NCI-H2171 (cell line): Measurements from ENCODE around the gene STARD7.
A peak's percentile ranks its signal among the peaks of the same experiment; 100 is the strongest.

Experiments used
- DNase-seq: peaks from one replicate; lab custom pipeline; 2025; lab: John Stamatoyannopoulos, UW

Gene STARD7

DNA sequence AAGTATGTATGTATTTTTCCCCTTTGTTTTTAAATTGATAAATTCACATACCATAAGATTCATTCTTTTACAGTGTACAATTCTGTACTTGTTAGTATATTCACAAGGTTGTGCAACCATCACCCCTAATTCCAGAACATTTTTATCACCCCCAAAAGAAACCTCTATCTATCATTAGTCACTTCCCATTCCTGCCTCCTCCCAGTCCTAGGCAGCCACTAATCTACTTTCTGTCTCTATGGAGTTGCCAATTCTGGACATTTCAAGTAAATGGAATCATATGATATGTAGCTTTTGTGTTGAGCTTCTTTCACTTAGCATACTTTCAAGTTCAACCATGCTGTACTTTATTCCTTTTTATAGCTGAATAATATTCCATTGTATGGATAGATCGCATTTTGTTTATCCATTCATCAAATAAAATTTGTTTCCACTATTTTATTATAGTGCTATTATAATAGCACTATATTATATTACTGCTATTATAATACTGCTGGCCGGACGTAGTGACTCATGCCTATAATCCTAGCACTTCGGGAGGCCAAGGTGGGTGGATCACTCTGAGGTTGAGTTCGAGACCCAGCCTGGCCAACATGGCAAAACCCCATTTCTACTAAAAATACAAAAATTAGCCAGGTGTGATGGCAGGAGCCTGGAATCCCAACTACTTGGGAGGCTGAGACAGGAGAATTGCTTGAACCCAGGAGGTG lies 10.9 kb downstream of the STARD7 start:
- DNase-seq: no peak

DNA sequence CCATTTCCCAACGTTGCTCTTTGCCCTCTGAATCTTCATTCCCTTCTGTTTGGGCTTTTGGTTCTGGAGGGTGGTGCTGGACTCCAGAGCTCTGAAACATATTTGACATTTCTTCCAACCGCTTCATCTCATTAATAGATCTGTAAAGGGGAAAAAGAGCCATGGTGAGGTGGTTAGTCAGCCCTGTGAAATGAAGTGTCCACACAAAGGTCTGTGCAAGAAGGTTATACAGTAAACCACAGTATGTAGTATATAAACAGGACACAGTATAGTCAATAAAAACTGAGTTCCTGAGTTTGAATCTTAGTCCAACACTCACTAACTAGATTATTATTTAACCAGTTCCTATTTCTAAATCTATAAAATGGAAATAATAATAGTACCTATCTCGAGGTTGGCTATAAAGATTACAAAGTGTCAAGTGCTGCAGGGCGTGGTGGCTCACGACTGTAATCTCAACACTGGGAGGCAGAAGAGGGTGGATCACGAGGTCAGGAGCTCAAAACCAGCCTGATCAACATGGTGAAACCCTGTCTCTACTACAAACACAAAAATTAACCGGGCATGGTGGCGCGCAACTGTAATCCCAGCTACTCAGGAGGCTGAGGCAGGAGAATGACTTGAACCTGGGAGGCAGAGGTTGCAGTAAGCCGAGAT lies 13.1 kb downstream of the STARD7 start:
- no peak for DNase-seq

DNA sequence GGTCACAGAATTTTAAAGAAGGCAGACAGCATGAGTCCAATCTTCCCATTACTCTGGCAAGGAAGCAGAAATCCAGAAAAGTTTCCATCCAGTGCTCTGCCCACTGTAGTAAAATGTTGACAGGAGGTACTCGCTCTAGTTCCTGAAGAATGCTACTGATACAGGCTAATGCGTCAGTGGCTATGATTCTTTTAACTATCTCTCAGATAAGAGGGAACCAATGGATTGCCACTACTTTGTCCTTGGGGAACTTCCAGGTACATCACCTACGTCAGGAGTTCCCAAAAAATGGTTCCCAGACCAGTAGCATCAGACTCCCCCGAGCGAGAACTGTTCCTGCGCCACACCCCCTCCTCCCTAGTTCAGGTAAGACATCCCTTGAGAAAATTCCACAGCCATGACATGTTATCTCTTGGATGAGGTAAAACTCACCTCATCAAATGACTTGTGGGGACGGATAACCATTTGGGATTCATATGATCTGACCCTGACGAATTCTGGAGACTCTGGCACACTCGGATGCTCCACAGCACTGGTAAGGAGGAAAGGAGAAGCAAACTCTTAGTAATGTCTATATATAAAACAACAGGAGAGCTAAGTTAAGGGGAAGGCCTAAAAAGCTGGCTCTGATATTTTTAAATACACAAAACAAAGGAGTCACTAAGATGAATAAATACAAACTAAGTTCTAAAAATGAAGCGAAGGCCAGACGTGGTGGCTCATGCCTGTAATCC lies 16.5 kb downstream of the STARD7 start:
- no peak for DNase-seq

DNA sequence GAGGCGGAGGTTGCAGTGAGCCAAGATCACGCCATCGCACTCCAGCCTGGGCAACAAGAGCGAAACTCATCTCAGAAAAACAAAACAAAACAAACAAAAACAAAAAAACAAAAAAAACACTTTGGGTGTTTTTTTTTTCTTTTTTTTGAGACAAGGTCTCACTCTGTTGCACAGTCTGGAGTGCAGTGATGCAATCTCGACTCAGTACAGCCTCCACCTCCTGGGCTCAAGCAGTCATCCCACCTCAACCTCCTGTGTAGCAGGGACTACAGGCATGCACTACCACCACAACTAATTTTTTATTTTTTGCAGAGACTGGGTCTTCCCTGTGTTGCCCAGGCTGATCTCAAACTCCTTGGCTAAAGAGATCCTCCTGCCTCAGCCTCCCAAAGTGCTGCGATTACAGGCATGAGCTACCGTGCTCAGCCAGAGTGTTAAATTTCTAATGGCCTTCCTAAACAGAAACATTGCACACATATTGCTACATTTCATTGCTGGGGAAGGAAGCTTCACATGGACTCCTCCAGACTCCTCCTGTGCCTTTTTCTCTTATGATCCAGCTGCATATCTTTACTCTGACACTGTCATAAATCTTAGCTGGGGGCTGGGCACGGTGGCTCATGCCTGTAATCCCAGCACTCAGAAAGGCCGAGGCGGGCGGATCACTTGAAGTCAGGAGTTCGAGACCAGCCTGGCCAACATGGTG lies 19.7 kb downstream of the STARD7 start:
- no peak for DNase-seq

DNA sequence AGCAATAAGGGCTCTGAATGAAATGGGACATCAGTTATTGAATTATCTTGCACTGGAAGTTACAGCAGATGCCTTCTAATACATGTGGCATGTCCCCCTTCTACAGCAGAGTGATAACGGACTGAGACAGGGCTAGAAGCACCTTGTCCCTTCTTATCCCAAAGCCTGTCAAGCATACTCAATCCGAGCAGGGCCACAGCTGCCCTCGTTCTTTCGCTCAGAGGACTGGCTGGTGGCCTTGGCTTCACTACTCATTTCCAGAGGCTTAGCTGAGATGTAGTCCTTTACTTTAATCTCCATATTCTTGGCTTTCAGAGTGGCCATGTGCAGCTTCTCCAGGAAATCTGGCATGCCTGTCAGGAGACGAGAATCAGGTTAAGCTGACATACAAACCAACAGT lies 22.1 kb downstream of the STARD7 start:
- no peak for DNase-seq

DNA sequence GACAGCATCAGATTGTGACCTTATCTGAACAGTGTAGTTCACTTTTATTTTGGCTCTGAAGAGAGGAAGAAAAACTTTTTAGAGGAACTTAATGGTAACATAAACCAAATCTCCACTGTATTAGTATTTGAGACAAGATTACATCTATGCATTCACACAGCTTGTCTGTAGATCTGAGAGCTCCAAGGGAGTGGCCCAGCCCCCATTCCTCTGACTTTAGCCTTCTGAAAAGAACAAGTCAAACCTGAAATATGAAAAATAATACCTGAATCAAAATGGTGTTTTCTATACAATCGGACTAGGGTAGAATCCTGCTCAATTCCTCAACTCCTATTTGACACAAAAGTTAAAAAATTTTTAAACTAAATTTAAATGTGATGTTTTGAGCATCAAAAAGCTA lies 23.1 kb downstream of the STARD7 start:
- DNase-seq: no peak

DNA sequence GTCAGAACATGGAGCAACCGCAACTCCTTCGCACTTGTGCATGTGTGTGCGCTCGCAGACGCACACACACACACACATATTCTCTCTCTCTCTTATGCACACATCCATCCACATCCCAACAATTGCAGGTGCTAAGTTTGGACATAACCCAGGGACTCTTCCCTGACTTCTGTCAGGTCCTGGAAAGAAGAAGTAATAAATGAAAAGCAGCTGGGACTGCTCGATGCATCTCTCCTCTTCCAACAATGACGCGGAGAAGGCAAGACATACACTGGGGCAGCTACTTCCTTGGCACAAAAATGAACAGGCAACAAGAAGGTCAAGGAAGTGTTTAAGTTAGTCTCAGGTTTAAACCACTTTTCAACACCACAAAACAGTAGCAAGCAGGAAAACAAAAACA lies 23.6 kb downstream of the STARD7 start:
- no peak for DNase-seq

DNA sequence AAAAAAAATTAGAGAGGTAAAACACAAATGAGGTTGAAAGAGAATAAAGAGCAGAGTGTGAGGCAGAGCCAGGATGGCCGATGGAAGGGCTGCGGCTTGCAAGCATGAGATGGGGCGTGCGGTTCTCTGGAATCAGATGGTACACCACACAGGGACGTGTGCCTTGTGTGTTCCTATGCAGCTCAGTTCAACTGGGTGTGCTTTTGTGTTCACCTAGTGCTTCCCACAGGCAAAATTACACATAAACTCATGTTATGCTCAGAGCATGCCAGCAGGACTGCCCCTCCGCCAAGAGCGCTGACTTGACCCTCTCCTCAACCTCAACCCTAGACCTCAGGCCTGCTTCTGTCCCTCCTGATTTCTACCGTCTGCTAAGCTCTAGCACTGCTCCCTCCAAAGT lies 24.4 kb downstream of the STARD7 start:
- DNase-seq: no peak

DNA sequence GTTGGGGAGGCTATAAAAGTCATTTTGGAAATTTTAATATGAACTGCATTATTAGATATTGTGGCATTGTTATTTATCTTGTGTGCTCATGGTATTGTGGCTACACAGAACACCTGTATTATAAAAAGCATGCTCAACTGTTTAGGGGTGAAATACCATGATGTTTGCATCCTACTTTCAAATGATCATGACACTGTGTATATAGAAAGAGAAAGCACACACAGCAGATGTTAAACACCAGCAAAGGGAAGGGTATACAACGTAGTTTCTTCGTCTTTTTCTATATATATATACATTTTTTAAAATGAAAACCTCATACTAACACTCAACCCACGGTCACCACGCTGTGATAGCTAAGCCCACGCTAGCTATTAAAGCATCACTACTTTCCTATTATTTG lies 27.1 kb downstream of the STARD7 start:
- no peak for DNase-seq

DNA sequence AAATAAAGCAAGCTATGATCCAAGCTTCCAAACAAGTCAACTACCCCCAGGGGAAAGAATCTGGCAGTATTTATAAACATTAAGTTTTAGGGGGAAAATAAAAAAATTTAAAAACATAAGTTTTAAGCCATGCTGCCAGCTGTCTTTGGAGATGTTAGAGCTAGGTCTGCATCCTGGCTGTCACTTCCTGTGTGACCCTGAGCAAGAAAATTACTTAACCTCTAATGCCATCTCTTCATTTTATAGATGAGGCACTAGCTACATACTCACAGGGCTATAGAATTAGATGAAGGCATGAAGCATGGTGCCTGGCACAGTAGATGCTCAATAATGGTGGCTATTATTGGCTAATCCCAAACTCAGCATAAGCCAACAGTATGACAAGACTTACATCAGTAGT lies 28.1 kb downstream of the STARD7 start:
- no peak for DNase-seq

DNA sequence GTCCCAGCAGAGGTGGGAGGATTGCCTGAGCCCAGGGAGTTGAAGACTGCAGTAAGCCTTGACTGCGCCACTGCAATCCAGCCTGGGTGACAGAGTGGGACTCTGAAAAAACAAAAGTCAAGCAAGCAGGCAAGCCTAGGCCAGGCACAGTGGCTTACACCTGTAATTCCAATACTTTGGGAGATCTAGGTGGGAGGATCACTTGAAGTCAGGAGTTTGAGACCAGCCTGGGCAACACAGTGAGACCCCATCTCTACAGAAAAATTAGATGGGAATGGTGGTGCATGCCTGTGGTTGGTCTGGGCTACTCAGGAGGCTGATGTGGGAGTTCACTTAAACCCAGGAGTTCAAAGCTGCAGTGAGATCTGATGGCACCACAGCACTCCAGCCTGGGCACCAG lies 28.6 kb downstream of the STARD7 start:
- DNase-seq: no peak

DNA sequence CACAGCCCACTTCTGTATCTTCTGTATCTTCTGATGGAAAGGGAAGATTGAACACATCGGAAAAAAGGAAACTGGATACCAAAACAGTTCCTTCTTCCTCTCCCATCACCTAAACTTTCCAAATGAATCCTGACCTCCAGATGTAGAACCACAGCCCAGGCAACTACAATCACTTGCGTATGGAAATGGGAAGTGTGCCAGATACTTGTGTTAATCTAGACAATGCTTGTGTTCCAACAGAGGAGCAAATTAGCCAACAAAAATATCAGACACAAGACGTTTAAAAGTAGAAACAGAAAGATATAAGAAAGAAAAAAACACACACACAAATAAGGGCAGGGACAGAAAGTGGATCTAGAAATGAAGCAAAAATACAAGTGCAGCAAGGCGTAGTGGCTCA lies 32.0 kb downstream of the STARD7 start:
- DNase-seq: no peak

DNA sequence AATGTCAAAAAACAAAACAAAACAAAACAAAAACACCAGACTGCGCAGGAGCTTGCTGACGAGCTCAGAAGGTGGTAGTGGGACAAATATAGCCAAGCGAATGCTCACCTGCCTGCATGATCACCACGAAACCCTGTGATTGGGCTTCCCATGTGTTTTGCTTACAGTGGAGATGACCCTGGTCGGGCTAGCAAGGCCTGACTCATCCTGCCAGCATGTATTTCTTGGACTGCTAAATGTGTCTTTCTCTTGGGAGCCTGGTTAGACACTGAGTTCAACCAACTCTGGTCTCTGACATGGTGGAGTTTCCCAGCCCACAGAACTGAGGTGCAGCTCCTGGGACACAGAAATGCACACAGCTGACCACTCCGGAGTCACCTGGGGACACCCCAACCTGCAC lies 32.7 kb downstream of the STARD7 start:
- no peak for DNase-seq

DNA sequence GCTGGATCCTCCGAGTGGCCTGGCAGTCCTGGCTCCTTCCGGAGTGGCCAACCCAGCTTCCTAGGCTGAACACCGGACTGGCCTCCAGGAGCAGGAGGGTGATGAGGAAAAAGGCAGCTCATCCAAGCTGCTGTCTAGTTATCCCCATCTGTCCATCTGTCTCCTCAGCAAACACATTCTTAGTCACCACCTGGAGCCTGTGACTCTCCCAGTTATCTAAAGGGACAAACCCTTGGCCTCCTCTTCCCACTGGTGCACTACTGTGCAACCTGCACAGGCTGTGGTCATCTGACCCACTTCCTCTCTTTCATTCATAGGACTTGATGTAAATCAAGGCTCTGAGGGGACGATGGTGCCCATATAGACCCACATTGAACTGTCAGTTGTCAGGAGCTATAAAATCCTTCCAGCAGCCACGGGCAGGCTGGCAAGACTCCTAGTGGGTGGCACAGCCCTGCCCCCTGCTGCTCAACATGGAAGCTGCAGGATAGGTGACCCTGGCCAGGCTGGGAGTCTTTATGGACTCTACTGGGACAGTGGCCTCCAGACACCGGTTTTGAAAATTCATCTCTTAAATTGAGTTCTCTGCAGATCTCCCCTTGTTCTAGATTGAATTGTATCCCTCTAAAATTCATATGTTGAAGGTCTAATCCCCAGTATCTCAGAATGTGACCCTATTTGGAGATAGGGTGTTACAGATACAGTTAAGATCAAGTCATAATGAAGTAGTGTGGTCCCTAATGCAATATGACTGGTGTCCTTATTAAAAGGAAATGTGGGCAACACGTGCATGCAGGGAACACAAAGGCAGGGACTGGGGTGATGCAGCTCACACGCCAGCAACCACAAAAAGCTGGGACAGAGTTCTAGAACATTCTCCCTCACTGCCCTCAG lies 34.1 kb downstream of the STARD7 start:
- DNase-seq: peak; percentile 71

DNA sequence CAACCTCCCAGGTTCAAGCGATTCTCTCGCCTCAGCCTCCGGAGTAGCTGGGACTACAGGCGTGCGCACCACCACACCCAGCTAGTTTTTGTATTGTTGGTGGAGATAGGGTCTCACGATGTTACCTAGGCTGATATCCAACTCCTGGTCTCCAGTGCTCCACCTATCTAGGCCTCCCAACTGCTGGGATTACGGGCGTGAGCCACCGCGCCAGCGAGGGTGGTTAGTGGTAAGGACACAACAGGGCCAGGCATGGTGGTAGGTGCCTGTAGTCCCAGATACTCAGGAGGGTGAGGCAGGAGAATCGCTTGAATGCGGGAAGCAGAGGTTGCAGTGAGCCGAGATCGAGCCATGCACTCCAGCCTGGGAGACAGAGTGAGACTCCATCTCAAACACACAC lies 36.8 kb downstream of the STARD7 start:
- DNase-seq: no peak

DNA sequence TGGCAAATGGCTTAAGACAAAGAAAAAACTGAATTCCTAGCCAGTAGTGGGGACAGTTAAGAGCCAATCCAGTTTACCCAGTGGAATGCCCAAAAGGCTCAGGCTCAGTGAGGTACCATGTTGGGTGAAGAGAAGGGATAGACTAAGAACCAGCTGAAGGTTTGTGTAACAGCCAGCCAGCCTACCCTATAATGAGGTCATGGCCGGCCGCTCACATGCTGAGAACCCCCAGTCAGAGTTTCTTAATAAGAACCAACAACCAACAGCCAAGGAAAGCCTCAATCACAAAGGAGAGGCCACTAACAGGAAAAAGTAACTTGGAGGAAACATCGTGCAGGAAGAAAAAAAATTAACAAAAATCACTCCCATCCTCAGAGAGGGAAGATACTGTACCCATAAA lies 38.0 kb downstream of the STARD7 start:
- DNase-seq: no peak

DNA sequence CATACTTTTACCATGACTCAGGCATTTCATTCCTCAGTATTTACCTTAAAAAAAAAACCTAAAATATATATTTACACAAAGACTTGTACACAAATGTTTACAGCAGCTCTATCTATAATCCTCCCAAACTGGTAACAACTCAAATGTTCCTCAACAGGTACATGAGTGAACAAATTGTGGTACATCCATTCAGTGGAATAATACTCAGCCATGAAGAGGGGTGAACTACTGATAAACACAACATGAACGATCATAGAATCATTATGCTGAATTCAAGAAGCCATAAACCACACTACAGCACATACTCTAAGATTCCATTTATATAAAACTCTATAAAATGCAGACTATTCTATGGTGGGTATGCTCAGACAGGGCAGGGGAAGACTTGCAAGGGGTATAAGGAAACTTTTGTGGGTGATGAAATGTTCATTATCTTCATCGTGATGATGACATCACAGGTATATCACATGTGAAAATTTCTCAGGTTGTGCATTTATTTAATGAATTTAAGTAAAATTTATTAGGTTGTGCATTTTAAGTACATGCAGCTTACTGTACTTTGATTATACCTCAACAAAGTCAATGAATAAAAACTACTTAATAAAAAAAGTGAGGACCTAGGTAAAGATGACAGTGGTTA lies 38.6 kb downstream of the STARD7 start:
- no peak for DNase-seq

DNA sequence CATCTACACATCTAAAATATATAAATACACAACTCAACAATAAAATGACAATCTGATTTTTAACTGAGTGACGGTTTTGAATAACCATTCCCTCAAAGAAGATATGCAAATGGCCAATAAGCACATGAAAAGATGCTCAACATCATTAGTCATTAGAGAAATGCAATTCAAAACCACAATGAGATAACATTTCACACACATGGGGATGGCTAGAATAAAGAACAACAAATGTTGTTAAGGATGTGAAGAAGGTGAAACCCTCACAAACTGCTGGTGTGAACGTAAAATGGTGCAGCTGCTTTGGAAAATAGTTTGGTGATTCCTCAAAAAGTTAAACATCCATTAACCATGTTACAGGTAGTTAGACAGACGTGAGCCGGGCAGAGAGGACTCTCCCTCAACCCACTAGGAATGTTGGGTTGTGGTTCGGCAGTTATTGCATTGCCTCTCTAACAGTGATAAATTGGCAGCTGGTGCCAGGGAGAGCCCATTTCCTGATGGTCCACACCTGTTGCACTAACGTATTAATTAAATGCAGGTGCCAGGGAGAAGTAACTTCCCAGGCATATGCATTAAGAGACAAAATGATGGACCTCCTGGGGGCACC lies 41.1 kb downstream of the STARD7 start:
- no peak for DNase-seq

DNA sequence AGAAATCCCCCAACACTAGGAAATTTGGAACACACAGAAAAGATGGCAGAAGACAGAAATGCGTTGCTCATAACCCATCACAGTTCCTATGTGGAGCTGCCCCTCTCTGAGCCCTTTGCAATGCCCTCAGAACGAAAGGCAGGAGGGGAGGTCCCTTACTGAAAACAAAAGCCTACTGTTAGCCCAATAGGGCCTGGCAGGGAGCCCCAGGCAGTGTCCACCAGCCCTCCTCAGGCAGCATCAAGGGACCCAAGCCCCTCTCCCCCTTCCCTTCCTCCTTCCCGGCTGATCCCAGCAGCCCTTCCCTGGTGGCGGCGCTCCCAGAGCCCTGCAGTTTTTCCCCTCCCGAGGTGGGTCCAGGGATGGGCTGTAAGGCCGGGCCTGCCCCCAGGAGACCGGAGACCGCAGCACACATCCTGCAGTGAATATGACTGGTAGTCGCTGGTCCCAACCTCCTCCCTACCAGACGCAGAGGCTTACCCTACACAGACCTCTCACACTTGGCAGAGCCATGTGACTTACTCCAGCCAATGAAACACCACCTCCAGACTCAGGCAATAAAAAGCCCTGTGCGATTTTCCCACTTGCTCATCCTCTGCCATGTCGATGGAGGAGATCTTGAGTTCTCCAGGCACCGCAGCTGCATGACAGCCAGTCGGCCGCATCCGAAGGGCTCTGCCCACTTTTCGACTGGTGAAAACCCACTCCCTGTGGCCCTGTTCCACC lies 44.0 kb downstream of the STARD7 start:
- DNase-seq: no peak

DNA sequence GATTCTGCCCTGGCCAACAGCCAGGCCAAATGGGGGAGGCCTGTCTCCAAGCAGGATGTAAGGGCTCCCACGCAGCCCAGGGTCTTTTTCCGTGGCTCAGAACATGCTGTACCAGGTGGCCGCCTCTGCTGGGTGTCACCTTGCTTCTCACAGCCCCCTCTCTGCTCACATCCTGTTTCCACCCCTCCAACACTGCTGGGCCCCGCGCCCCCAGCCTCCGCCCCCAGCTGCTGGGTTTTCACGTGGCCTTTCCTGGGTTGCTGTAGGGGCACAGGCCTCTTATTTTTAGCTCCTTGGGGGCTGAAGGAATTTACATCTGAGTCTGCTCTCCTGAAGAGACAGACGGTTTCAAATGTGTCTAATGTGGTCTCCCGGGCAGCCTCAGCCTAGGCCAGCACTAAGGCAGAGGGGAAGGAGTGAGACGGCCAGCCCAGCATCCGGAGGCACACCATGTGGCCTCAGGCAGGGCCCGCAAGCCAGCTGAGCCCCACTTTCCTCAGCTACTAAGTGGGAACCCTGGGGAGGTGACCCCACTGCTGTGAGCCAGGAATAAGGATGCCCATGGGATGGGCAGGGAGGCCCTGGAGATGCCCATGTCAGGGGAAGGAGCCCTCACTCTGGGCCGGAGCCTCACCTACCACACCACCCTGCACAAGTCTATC lies 44.7 kb downstream of the STARD7 start:
- no peak for DNase-seq
